Peyer's patch (tissue), 4 donors: Measurements from ENCODE around the gene SPG21.

ENCODE experiments used
- POLR2A ChIP-seq, 2 donors: fragments of 450-650 bp; IDR thresholded peaks; one replicate each; pipeline ENCODE4 v1.5.1; 2017; ENCODE audit warnings: antibody characterized with exemption in 2 of 2, mild to moderate bottlenecking in 2 of 2, moderate library complexity in 2 of 2
- TF ChIP-seq, protein P1 (sequence below), 6 experiments: fragments of 450-650 bp in 4 of 6; fragments of 200-600 bp in 2 of 6; sonication (generic) in 1 of 6; IDR thresholded peaks; one replicate each; pipeline ENCODE4 v1.5.1; 2017 to 2019; ENCODE audit warnings: antibody characterized with exemption in 6 of 6, mild to moderate bottlenecking in 3 of 6, moderate library complexity in 1 of 6

DNA sequence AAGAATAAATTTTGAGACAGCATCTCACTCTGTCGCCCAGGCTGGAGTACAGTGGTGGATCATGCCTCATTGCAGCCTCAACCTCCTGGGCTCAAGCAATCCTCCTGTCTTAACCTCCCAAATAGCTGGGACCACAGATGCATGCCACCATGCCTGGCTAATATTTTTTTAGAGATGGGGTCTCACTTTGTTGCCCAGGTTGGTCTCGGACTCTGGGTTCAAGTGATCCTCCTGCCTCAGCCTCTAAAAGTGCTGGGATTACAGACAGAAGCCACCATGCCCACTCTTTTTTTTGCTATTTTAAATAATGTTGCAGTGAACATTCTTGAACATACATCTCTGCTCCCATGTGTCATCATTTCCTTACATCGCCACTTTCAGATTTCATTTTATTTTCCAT lies 48.7 kb upstream of the SPG21 start:
- TF ChIP-seq, protein P1, sequence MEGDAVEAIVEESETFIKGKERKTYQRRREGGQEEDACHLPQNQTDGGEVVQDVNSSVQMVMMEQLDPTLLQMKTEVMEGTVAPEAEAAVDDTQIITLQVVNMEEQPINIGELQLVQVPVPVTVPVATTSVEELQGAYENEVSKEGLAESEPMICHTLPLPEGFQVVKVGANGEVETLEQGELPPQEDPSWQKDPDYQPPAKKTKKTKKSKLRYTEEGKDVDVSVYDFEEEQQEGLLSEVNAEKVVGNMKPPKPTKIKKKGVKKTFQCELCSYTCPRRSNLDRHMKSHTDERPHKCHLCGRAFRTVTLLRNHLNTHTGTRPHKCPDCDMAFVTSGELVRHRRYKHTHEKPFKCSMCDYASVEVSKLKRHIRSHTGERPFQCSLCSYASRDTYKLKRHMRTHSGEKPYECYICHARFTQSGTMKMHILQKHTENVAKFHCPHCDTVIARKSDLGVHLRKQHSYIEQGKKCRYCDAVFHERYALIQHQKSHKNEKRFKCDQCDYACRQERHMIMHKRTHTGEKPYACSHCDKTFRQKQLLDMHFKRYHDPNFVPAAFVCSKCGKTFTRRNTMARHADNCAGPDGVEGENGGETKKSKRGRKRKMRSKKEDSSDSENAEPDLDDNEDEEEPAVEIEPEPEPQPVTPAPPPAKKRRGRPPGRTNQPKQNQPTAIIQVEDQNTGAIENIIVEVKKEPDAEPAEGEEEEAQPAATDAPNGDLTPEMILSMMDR (IDR thresholded peaks at IDR 0.05), result no peak
- TF ChIP-seq POLR2A (IDR thresholded peaks at IDR 0.05), result no peak
